Globus pallidus (tissue), 1 donor: Measurements from ENCODE around the gene TNFAIP8L3.

ENCODE experiments used
- DNase-seq: peaks from one replicate; pipeline ENCODE4 v3.0.0-alpha.2; 2015; ENCODE audit warnings: low spot score

Gene TNFAIP8L3

GRCh38 chr15:51089699-51090453 lies 4.8 kb downstream of the TNFAIP8L3 start:
- no peak for DNase-seq

GRCh38 chr15:51089041-51089440 lies 5.7 kb downstream of the TNFAIP8L3 start:
- no peak for DNase-seq

GRCh38 chr15:51088585-51088984 lies 6.1 kb downstream of the TNFAIP8L3 start:
- DNase-seq: no peak

DNA sequence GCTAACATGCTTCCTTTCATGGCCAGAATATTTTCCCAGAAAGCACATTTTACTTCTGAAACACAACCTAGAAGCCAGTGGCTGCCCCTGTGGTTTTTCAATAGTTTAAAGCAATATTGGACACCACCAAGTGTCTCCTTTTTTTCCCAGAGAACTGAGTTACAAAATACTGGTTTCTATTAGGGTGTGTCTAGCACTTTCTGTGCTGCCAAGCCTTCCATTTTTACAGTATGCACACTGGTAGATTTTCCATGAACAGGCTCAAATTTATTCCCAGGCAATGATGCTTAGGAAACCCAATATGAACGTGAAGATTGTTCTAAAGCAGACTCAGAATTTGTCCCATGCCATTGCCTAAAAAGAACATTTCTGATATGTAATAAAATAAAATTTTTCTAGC lies 7.2 kb downstream of the TNFAIP8L3 start:
- DNase-seq: no peak

DNA sequence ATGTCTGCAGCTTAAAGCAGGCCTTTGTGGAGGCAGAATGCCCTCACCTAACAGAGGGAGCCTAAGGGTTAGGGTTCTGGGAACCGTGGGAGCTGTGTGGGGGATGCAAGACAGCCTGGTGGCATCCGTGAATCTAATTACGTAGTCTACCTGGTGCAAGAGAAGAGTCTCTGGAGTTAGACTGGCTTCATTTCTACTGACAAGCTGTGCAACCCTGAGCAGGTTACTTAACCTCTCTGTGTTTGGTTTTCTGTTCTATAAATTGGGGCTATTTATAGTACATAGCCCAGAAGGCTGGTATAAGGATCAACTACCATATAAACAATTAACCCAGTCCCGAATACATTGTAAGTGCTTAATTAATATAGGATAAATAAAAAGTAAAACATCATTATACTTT lies 8.3 kb downstream of the TNFAIP8L3 start:
- DNase-seq: no peak

DNA sequence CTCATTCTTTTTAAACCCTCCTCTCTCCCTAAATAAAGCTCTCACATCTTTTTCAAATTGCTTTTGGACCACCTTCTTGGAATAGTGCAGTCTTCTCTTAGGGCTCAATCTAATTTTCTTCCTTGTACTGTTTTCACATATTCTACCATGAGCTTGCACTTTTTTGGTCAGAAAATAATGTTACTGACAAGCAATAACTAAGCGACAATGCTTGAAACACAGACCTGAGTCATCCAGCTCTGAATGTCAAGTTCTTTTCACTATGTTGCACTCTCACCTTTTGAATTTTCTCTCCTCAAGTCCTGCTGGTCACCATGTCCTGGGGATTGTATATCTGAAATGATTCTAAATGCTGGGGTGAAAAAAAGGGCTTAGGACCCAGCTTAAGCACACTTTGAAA lies 8.9 kb downstream of the TNFAIP8L3 start:
- no peak for DNase-seq

GRCh38 chr15:51083641-51084166 lies 11.0 kb downstream of the TNFAIP8L3 start:
- DNase-seq: no peak

DNA sequence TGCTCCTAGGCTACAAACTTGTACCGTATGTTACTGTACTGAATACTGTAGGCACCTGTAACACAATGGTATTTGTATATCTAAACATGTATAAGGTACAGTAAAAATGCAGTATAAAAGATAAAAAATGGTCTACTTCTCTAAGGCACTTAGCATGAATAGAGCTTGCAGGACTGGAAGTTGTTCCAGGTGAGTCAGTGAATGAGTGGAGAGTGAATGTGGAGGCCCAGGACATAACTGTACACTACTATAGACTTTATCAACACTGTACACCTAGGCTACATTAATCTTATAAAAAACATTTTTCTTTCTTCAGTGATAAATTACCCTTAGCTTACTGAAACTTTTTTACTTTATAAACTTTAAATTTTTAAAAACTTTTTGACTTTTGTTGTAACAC lies 12.5 kb downstream of the TNFAIP8L3 start:
- no peak for DNase-seq

- no peak for DNase-seq
Measured at GRCh38 chr15:51080286-51080685, 14.4 kb downstream of the TNFAIP8L3 start.

GRCh38 chr15:51079226-51079625 lies 15.5 kb downstream of the TNFAIP8L3 start:
- no peak for DNase-seq

- DNase-seq: peak; percentile 59
Measured at GRCh38 chr15:51077221-51078153, 17.2 kb downstream of the TNFAIP8L3 start.

GRCh38 chr15:51076524-51077220 lies 18.0 kb downstream of the TNFAIP8L3 start:
- no peak for DNase-seq

DNA sequence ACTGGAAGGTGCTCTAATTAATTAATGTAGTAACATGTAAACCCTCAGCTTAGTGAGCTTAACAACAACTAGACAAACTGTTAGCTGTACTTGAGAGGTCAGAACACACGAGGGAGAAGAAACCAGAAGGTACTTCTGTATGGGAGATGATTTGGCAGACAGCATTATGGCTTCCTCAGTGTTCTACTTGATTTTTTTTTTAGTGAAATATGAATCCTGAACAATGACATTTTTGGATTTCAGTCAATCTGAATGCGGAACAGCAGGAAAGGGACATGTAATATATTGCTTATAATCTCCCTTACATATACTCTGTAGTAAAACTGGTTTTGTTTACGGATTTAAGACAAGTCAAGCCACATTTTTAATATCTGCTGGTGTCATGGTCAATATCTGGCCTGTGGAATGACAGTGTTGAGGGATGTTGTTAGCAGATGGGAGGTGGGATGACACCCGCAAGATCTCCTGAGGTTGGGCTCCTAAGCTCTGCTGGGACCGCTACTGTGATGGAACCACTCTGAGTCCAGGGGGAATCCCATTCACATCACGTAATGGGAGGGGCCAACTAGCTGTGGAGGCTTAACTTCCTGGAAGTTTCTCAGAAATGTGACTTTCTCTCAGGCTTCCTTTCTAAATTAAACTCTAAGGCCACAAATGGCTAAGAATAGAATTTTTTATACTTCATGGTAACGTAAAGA lies 18.7 kb downstream of the TNFAIP8L3 start:
- DNase-seq: no peak

DNA sequence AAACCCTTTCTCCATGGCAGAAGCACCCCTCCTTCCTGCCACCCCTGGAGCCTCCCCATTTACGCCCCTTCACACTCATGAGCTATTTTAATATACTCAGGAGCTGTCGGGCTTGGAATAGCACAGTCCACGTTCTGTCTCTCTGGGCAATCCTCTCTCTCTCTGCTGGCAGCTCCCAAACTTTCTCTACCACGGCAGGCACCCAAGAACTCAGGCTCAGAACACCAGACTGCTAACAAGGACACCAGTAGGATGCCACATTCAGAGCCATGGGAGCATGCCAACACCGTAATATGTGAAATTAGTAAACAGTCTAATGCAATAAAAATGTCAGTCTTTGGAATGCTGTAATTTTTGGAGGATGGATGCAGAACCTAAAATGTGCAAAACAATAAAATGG lies 19.3 kb downstream of the TNFAIP8L3 start:
- DNase-seq: peak; percentile 11

DNA sequence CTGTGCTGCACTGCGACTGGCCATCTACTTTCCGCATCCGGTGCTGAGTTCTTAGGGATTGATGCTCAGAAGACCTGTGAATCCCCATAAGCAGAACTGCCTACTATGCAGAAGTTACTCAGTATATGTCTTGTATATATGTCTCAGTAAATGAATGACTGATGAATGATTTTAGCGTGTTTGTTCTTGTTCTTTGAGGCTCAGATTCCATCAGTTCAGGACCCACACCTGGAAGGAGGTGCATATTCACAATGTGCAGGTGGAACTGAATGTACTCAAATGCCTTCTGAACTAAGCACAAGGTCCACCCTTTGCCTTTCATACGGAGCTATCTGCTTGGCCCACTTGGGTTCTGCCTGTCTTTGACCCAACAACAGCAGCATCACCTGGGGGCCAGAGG lies 19.8 kb downstream of the TNFAIP8L3 start:
- no peak for DNase-seq

DNA sequence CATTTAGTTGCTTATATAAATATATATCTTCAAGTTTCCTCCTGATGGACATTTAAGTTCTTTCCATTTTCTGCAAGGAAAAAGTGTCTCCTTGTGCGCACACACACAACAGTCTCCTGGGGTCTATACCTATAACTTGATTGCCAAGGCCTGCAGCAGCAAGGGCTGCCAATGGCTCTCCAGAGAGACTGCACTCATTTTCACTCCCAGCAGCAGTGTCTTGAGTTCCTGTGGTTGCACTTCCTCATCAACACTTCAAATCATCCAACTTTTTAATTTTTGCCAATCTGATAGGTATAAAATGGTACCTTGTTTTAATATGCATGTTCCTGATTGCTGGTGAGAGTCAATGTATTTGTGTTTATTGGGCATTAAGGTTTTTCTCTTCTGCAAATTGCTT lies 23.1 kb downstream of the TNFAIP8L3 start:
- DNase-seq: no peak

- DNase-seq: no peak
Measured at GRCh38 chr15:51069983-51070382, 24.7 kb downstream of the TNFAIP8L3 start.

DNA sequence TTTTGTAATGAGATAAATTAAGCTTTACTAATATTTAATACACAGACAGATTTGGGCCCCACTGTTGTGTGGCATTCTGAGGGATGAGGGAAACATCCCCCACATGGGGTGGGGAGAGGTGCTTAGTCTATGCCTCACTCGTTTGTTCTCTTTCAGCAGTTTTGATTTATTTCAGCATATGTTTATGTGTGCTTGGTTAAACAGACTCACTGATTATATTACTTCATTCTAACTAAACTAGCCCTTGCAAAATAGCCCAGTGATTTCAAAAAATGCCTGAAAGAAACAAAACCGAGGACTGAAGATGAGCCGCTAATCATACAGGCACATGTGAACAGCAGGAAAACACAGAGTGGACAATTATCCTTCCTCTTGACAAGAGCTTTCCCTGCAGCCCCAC lies 27.2 kb downstream of the TNFAIP8L3 start:
- no peak for DNase-seq

DNA sequence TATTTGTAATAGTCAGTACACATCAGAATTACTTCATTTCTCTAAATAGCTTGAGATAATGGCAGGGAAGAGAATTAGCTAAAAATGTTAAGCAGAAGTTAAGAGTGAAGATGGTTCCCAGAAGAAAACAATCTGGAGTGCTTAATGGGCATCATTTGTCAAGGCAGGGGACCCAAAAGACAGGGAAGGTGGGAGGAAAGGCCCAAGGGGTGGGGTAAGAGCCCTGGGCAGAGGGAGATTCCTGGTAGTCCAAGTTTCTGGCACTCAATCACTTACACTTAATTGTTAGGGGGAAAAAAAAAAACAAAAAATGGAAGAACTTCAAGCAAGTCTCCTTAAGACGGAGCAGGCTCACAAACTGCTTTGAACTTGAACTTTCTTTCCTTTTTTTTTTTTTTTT lies 28.9 kb downstream of the TNFAIP8L3 start:
- DNase-seq: no peak

- no peak for DNase-seq
Measured at GRCh38 chr15:51065261-51065660, 29.4 kb downstream of the TNFAIP8L3 start.

- DNase-seq: no peak
Measured at GRCh38 chr15:51062736-51063135, 32.0 kb downstream of the TNFAIP8L3 start.
